ENCODE results near the gene UNC13A. TPM values are rescaled to one million over a fixed set of nuclear protein-coding genes. Genes with fewer than 3 reads are reported as not detected.

Gene UNC13A
- total RNA-seq, 1 donor from 2014 or later: 0.04 TPM

GRCh38 chr19:17607936-17608335 is 80.2 kb downstream of the UNC13A start:
- H3K27ac Mint-ChIP-seq: no peak overlapping the region

GRCh38 chr19:17606590-17607185 is 81.5 kb downstream of the UNC13A start:
- no peak for DNase-seq
- CTCF ChIA-PET: interaction anchor here (0.6 to 3.1 kb wide), 8 partner anchors 95 to 253 kb away, joined by 3 to 10 read pairs (median 6); partner anchors contain the start of genes PGLS and RPL18A
- Mint-ChIP-seq H3K27ac (peak overlapping the region; percentile 69), H3K27me3 (peaks cover 24% of the 10 kb centered on the region), H3K9me3 (no peaks in the 10 kb centered on the region), H3K4me1 (peaks cover 15% of the 10 kb centered on the region), H3K4me3 (peak overlapping the region; percentile 83), H3K36me3 (ENCODE audit: low read depth) (no peaks in the 10 kb centered on the region)
- POLR2A ChIA-PET: interaction anchor here (0.6 to 2.4 kb wide), 8 partner anchors 14 to 392 kb away, joined by 3 to 8 read pairs (median 4); partner anchors contain the start of gene CCDC124
- intact Hi-C loops (cut with micrococcal nuclease): loop anchor here (1.0 to 2.0 kb wide), 4 partner anchors 160 to 326 kb away; partner anchors contain the start of gene CCDC124
- TF ChIP-seq CTCF (IDR thresholded peaks at IDR 0.05): no peak
- peak; percentile 43 for ATAC-seq (ENCODE audit: low read depth)

More at GRCh38 chr19:17607936-17608335, 80.2 kb downstream of the UNC13A start:
- POLR2A ChIA-PET: interaction anchor here (0.7 kb wide), 1 partner anchor 324 kb away, joined by 3 read pairs; no protein-coding TSS in a partner anchor
- no peak overlapping the region for H3K4me3 Mint-ChIP-seq
- H3K9me3 Mint-ChIP-seq: no peaks in the 10 kb centered on the region
- peaks cover 15% of the 10 kb centered on the region for H3K27me3 Mint-ChIP-seq
- ATAC-seq (ENCODE audit: low read depth): no peak
- no peak for TF ChIP-seq CTCF (IDR thresholded peaks at IDR 0.05)
- CTCF ChIA-PET: interaction anchor here (3.0 to 3.1 kb wide), 2 partner anchors 112 to 147 kb away, joined by 8 to 9 read pairs; no protein-coding TSS in a partner anchor
- no peak for DNase-seq
- H3K4me1 Mint-ChIP-seq: peaks cover 11% of the 10 kb centered on the region
- intact Hi-C loops (cut with micrococcal nuclease): loop anchor here (2.0 kb wide), 3 partner anchors 159 to 325 kb away; partner anchors contain the start of gene CCDC124
- no peaks in the 10 kb centered on the region for H3K36me3 Mint-ChIP-seq (ENCODE audit: low read depth)

DNA sequence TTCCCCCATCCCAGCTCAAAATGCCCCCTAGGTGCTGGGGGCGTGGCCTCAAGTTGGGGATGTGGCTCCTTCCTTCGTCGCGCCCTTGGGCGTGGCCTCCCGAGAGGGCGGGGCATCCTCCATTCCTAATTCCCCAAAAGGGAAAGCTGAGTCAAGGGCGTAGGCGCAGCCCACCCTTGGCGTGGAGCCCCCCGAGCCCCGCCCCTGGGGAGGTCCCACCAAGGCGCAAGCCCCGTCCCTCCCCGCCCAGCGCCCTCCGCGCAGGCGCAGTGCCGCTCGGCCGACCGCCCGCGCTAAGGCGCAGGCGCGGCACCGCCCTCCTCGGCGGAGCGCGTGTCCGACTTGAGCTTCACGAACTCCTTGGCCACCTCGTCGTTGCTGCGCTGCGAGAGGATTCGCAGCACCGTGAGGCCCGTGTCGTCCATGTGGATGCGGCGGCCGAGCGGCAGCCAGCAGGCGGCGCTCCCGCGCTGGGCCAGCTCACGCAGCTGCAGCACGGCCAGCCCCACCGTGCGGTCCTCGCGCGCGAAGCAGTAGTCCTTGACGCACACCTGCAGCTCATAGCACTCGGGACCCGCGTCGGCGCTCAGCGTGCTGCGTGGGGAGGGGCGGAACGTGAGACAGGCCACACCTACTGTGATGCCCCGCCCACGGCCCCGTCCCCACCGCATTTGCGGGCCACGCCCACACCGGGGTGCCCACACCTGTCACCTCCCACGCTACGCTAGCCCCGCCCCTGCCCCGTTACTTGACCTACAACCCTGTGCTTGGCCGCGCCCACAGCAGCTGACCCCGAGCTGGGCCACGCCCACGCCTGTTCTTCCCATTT is 82.2 kb downstream of the UNC13A start:
- peak overlapping the region; percentile 69 for H3K27ac Mint-ChIP-seq
- H3K27me3 Mint-ChIP-seq: peaks cover 31% of the 10 kb centered on the region
- ATAC-seq (ENCODE audit: low read depth): peak; percentile 92
- no peaks in the 10 kb centered on the region for H3K9me3 Mint-ChIP-seq
- no peak for TF ChIP-seq CTCF (IDR thresholded peaks at IDR 0.05)
- peak overlapping the region; percentile 83 for H3K4me3 Mint-ChIP-seq
- no peaks in the 10 kb centered on the region for H3K36me3 Mint-ChIP-seq (ENCODE audit: low read depth)
- CTCF ChIA-PET: interaction anchor here (0.7 to 3.1 kb wide), 9 partner anchors 94 to 253 kb away, joined by 3 to 10 read pairs (median 4); partner anchors contain the start of genes PGLS and RPL18A
- POLR2A ChIA-PET: interaction anchor here (0.6 to 2.4 kb wide), 8 partner anchors 15 to 327 kb away, joined by 3 to 8 read pairs (median 4); partner anchors contain the start of genes CCDC124 and RPL18A
- intact Hi-C loops (cut with micrococcal nuclease): loop anchor here (1.0 to 2.0 kb wide), 4 partner anchors 161 to 327 kb away; partner anchors contain the start of gene CCDC124
- DNase-seq: peak; percentile 80
- peaks cover 15% of the 10 kb centered on the region for H3K4me1 Mint-ChIP-seq

GRCh38 chr19:17605117-17605516 is 83.0 kb downstream of the UNC13A start:
- ChIA-PET CTCF (interaction anchor here (1.1 to 3.0 kb wide), 3 partner anchors 109 to 164 kb away, joined by 3 to 9 read pairs (median 3); no protein-coding TSS in a partner anchor), POLR2A (interaction anchor here (0.9 to 2.4 kb wide), 2 partner anchors 254 to 328 kb away, joined by 4 to 8 read pairs; partner anchors contain the start of genes CCDC124 and RPL18A)
- DNase-seq (no peak), ATAC-seq (ENCODE audit: low read depth) (no peak)
- no peak for TF ChIP-seq CTCF (IDR thresholded peaks at IDR 0.05)
- H3K4me1 Mint-ChIP-seq: peaks cover 15% of the 10 kb centered on the region
- intact Hi-C loops (cut with micrococcal nuclease): no loop called here
- no peaks in the 10 kb centered on the region for H3K36me3 Mint-ChIP-seq (ENCODE audit: low read depth)
- H3K27me3 Mint-ChIP-seq: peaks cover 31% of the 10 kb centered on the region
- peak overlapping the region; percentile 35 for H3K4me3 Mint-ChIP-seq
- H3K27ac Mint-ChIP-seq: no peak overlapping the region
- no peaks in the 10 kb centered on the region for H3K9me3 Mint-ChIP-seq
